Neural progenitor cell (in vitro differentiated cells): ENCODE results near the gene ASPN.

Experiments
- EZH2 ChIP-seq: fragments of 200-600 bp; sonication (generic); IDR thresholded peaks from 2 replicates; pipeline ENCODE4 v1.6.1; 2017; ENCODE audit warnings: antibody characterized with exemption, mild to moderate bottlenecking, moderate library complexity
- TF ChIP-seq, protein P1 (sequence below): fragments of 200-600 bp; sonication (generic); IDR thresholded peaks from 2 replicates; pipeline ENCODE4 v1.5.1; 2017; ENCODE audit warnings: antibody characterized with exemption, mild to moderate bottlenecking

DNA sequence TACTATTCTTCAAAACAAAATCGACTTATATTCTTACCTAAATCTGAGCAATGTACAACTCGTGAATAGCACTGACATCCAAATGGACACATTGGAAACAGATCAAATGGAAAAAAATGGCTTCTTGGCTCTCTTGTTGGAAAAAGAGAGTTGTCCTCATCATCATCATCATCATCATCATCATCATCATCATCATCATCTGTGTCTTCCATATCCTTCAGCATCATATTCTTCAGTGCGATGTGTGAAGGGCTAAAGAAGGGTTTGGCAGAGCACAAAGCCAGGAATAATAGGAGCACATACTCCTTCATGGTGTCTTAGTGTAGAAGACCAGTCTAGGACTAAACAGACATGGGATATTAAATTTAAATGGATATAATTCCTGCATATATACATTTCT lies 7.7 kb downstream of the ASPN start:
- TF ChIP-seq EZH2: no peak
- TF ChIP-seq, protein P1, sequence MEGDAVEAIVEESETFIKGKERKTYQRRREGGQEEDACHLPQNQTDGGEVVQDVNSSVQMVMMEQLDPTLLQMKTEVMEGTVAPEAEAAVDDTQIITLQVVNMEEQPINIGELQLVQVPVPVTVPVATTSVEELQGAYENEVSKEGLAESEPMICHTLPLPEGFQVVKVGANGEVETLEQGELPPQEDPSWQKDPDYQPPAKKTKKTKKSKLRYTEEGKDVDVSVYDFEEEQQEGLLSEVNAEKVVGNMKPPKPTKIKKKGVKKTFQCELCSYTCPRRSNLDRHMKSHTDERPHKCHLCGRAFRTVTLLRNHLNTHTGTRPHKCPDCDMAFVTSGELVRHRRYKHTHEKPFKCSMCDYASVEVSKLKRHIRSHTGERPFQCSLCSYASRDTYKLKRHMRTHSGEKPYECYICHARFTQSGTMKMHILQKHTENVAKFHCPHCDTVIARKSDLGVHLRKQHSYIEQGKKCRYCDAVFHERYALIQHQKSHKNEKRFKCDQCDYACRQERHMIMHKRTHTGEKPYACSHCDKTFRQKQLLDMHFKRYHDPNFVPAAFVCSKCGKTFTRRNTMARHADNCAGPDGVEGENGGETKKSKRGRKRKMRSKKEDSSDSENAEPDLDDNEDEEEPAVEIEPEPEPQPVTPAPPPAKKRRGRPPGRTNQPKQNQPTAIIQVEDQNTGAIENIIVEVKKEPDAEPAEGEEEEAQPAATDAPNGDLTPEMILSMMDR: no peak
